H9 (cell line): ENCODE data around the gene ABLIM1. TPM values are rescaled to one million over a fixed set of nuclear protein-coding genes. Genes with fewer than 3 reads are reported as not detected.

Source experiments
- DNase-seq: peaks from one replicate; pipeline ENCODE4 v3.0.0-alpha.2; 2017
- H2AFZ ChIP-seq: one replicate; pipeline ENCODE4 v1.6.1; 2013; ENCODE audit warnings: mild to moderate bottlenecking, low read length, control low read depth, moderate library complexity
- H2AK5ac ChIP-seq: 2 replicates; pipeline ENCODE4 v1.6.1; 2013; ENCODE audit warnings: low read length, control low read depth, mixed read lengths; ENCODE audit not compliant: insufficient read length
- H2BK120ac ChIP-seq: one replicate; pipeline ENCODE4 v1.6.1; 2013; ENCODE audit warnings: low read depth, mild to moderate bottlenecking, low read length, control low read depth, inconsistent platforms; ENCODE audit not compliant: poor library complexity, severe bottlenecking
- H2BK12ac ChIP-seq: 2 replicates; pipeline ENCODE4 v1.6.1; 2013; ENCODE audit warnings: low read length, control low read depth, mixed read lengths, low read depth; ENCODE audit not compliant: insufficient read length
- H2BK15ac ChIP-seq: 2 replicates; pipeline ENCODE4 v1.6.1; 2013; ENCODE audit warnings: low read depth, low read length, control low read depth
- H2BK20ac ChIP-seq: one replicate; pipeline ENCODE4 v1.6.1; 2013; ENCODE audit warnings: low read depth, mild to moderate bottlenecking, low read length, control low read depth, inconsistent platforms; ENCODE audit not compliant: poor library complexity, severe bottlenecking
- H2BK5ac ChIP-seq: 2 replicates; pipeline ENCODE4 v1.6.1; 2013; ENCODE audit warnings: low read length, control low read depth, mixed read lengths; ENCODE audit not compliant: insufficient read length
- H3K14ac ChIP-seq: 2 replicates; pipeline ENCODE4 v1.6.1; 2013; ENCODE audit warnings: low read length, control low read depth; ENCODE audit not compliant: insufficient read depth
- H3K18ac ChIP-seq: 2 replicates; pipeline ENCODE4 v1.6.1; 2013; ENCODE audit warnings: low read depth, mild to moderate bottlenecking, mixed read lengths, low read length, control low read depth; ENCODE audit not compliant: insufficient read length
- H3K23ac ChIP-seq: 2 replicates; pipeline ENCODE4 v1.6.1; 2013; ENCODE audit warnings: low read length, control low read depth, mixed read lengths, low read depth; ENCODE audit not compliant: insufficient read length
- H3K23me2 ChIP-seq: 2 replicates; pipeline ENCODE4 v1.6.1; 2013; ENCODE audit warnings: low read depth, mild to moderate bottlenecking, mixed read lengths, low read length, control low read depth; ENCODE audit not compliant: insufficient read length, poor library complexity, severe bottlenecking
- H3K27ac ChIP-seq: 2 replicates; pipeline ENCODE4 v1.5.1; 2013; ENCODE audit warnings: low read length, control low read depth, mixed read lengths, low read depth; ENCODE audit not compliant: insufficient read length
- H3K27me3 ChIP-seq: 2 replicates; pipeline ENCODE4 v1.6.1; 2013; ENCODE audit warnings: low read length, control low read depth, inconsistent platforms; ENCODE audit not compliant: insufficient read depth
- H3K4ac ChIP-seq: 2 replicates; pipeline ENCODE4 v1.6.1; 2013; ENCODE audit warnings: low read depth, mild to moderate bottlenecking, control low read depth, inconsistent platforms, low read length, moderate library complexity
- H3K4me1 ChIP-seq: 2 replicates; pipeline ENCODE4 v1.6.1; 2013; ENCODE audit warnings: low read length, control low read depth, inconsistent platforms; ENCODE audit not compliant: insufficient read depth
- H3K4me2 ChIP-seq: 2 replicates; pipeline ENCODE4 v1.6.1; 2013; ENCODE audit warnings: low read length, control low read depth, mixed read lengths; ENCODE audit not compliant: insufficient read length, insufficient read depth
- H3K56ac ChIP-seq: 2 replicates; pipeline ENCODE4 v1.6.1; 2013; ENCODE audit warnings: low read depth, mild to moderate bottlenecking, mixed read lengths, low read length, control low read depth; ENCODE audit not compliant: insufficient read length
- H3K79me1 ChIP-seq: 2 replicates; pipeline ENCODE4 v1.6.1; 2013; ENCODE audit warnings: low read depth, mild to moderate bottlenecking, moderate library complexity, low read length, control low read depth, inconsistent platforms; ENCODE audit not compliant: insufficient read depth, poor library complexity, severe bottlenecking
- H3K79me2 ChIP-seq: 2 replicates; pipeline ENCODE4 v1.6.1; 2013; ENCODE audit warnings: low read length, control low read depth, inconsistent platforms; ENCODE audit not compliant: insufficient read depth
- H3K9ac ChIP-seq: 2 replicates; pipeline ENCODE4 v1.6.1; 2013; ENCODE audit warnings: low read length, control low read depth, mixed read lengths; ENCODE audit not compliant: insufficient read length; ENCODE audit errors: extremely low read depth
- H3K9me3 ChIP-seq: one replicate; pipeline ENCODE4 v1.6.1; 2013; ENCODE audit warnings: low read depth, low read length, inconsistent platforms; ENCODE audit not compliant: control insufficient read depth
- H3T11ph ChIP-seq: one replicate; pipeline ENCODE4 v1.6.1; 2013; ENCODE audit warnings: mild to moderate bottlenecking, low read length, control low read depth, inconsistent platforms
- H4K20me1 ChIP-seq: one replicate; pipeline ENCODE4 v1.6.1; 2013; ENCODE audit not compliant: control insufficient read depth, insufficient read length, insufficient read depth
- H4K5ac ChIP-seq: 2 replicates; pipeline ENCODE4 v1.6.1; 2013; ENCODE audit warnings: low read depth, mild to moderate bottlenecking, mixed read lengths, low read length, control low read depth; ENCODE audit not compliant: insufficient read length
- H4K8ac ChIP-seq: replicated peaks from 2 replicates; pipeline ENCODE4 v1.6.1; 2013; ENCODE audit warnings: low read length, control low read depth, mixed read lengths, low read depth; ENCODE audit not compliant: insufficient read length
- H4K91ac ChIP-seq: 2 replicates; pipeline ENCODE4 v1.6.1; 2013; ENCODE audit warnings: low read depth, mild to moderate bottlenecking, moderate library complexity, mixed read lengths, low read length, control low read depth; ENCODE audit not compliant: insufficient read length
- H3K27ac Mint-ChIP-seq, 3 experiments: 2 replicates in 2 of 3; 3 replicates in 1 of 3; pipeline ENCODE4 v1.8.0; 2020 to 2021; ENCODE audit warnings: mixed read lengths in 3 of 3, mild to moderate bottlenecking in 1 of 3, moderate library complexity in 1 of 3
- H3K27me3 Mint-ChIP-seq: 2 replicates; pipeline ENCODE4 v1.8.0; 2021; ENCODE audit warnings: low read depth, mild to moderate bottlenecking, moderate library complexity, mixed read lengths
- H3K36me3 Mint-ChIP-seq, 3 experiments: 2 replicates in 2 of 3; 3 replicates in 1 of 3; pipeline ENCODE4 v1.8.0; 2020 to 2021; ENCODE audit warnings: low read depth in 3 of 3, mixed read lengths in 3 of 3; ENCODE audit not compliant: insufficient read depth in 1 of 3
- H3K4me1 Mint-ChIP-seq, 2 experiments: 2 replicates each; pipeline ENCODE4 v1.8.0; 2020; ENCODE audit warnings: mixed read lengths in 2 of 2
- H3K4me3 Mint-ChIP-seq, 2 experiments: 2 replicates in 1 of 2; 3 replicates in 1 of 2; pipeline ENCODE4 v1.8.0; 2020 to 2021; ENCODE audit warnings: mild to moderate bottlenecking in 2 of 2, mixed read lengths in 2 of 2, moderate library complexity in 1 of 2
- H3K9me3 Mint-ChIP-seq, 2 experiments: 2 replicates in 1 of 2; 3 replicates in 1 of 2; pipeline ENCODE4 v1.8.0; 2020; ENCODE audit warnings: mild to moderate bottlenecking in 2 of 2, mixed read lengths in 2 of 2, moderate library complexity in 1 of 2
- WGBS: extraction: QIAGEN DNeasy Blood & Tissue Kit; methylation state at CpG from one replicate; pipeline ENCODE4 v1.1.7; 2013; ENCODE audit warnings: missing lambda C conversion rate, low lambda C conversion rate, mixed read lengths; ENCODE audit not compliant: insufficient read length; ENCODE audit errors: extremely low coverage; 5-methylcytosine and 5-hydroxymethylcytosine counted together
- total RNA-seq: library from RNA; stranded (reverse); gene quantifications from 2 replicates; pipeline ENCODE4 v1.2.1, GENCODE V29; 2021
- TF ChIP-seq, protein P1 (sequence below): fragments of 200-600 bp; sonication (generic); conservative IDR thresholded peaks from 3 replicates; pipeline ENCODE4 v1.8.0; 2021; ENCODE audit warnings: antibody characterized with exemption, mild to moderate bottlenecking

The ABLIM1 gene
- total RNA-seq, 1 experiment from 2014 or later, result 32.1 TPM

DNA sequence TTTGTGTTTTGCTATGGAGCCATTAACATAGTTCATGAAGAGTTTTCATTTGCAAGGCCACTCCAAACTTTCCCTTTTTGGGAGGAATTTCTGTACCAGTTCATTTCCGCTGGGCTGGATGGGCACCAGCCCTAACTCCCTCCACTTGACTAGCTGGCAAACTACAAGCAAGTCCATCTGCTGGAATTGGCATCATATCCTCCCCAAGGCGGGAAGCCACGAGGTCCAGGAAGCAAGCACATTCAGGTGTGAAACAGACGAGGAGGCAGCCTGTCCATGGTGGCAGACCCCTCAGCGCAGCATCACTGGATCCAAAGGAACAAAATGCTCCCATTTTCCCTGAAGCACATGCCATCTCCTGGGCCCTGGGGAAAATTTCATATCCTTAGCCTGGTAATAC is 125.8 kb downstream of the ABLIM1 start:
- WGBS, result no CpG with 5 or more reads among the region's 5 CpGs
- no peak overlapping the region for H3K4me3 Mint-ChIP-seq

More for the DNA sequence above, 125.8 kb downstream of the ABLIM1 start:
- no peak overlapping the region for H2BK5ac ChIP-seq
- H4K8ac ChIP-seq, result no peak overlapping the region
- no peak overlapping the region for H3K4ac ChIP-seq
- DNase-seq, result no peak
- no peak overlapping the region for H2BK12ac ChIP-seq
- no peak overlapping the region for H3K56ac ChIP-seq
- no peak overlapping the region for H4K91ac ChIP-seq
- no peak overlapping the region; the same call in 1 of the 2 replicates for H3K14ac ChIP-seq
- H3T11ph ChIP-seq, result no peak overlapping the region
- no peaks in the 10 kb centered on the region for H3K79me1 ChIP-seq
- no peak overlapping the region for H2AFZ ChIP-seq
- Mint-ChIP-seq H3K27ac (no peak overlapping the region), H3K9me3 (peaks cover 2 to 11% of the 10 kb centered on the region in 2 experiments; a peak in 4 of 5 replicates), H3K36me3 (peaks cover 1 to 4% (median 3%) of the 10 kb centered on the region in 3 experiments; a peak in 3 of 7 replicates), H3K4me1 (peaks cover 2 to 5% of the 10 kb centered on the region in 2 experiments; a peak in 2 of 4 replicates), H3K27me3 (peaks cover 17% of the 10 kb centered on the region)
- H3K23me2 ChIP-seq, result no peaks in the 10 kb centered on the region
- no peak overlapping the region for H2BK20ac ChIP-seq
- no peak overlapping the region for H4K5ac ChIP-seq
- H3K27ac ChIP-seq, result no peak overlapping the region
- H3K4me2 ChIP-seq, result no peak overlapping the region
- H4K20me1 ChIP-seq, result no peaks in the 10 kb centered on the region
- H3K27me3 ChIP-seq, result no peaks in the 10 kb centered on the region
- H3K9me3 ChIP-seq, result no peaks in the 10 kb centered on the region
- TF ChIP-seq, protein P1, sequence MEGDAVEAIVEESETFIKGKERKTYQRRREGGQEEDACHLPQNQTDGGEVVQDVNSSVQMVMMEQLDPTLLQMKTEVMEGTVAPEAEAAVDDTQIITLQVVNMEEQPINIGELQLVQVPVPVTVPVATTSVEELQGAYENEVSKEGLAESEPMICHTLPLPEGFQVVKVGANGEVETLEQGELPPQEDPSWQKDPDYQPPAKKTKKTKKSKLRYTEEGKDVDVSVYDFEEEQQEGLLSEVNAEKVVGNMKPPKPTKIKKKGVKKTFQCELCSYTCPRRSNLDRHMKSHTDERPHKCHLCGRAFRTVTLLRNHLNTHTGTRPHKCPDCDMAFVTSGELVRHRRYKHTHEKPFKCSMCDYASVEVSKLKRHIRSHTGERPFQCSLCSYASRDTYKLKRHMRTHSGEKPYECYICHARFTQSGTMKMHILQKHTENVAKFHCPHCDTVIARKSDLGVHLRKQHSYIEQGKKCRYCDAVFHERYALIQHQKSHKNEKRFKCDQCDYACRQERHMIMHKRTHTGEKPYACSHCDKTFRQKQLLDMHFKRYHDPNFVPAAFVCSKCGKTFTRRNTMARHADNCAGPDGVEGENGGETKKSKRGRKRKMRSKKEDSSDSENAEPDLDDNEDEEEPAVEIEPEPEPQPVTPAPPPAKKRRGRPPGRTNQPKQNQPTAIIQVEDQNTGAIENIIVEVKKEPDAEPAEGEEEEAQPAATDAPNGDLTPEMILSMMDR, result no peak
- H3K23ac ChIP-seq, result no peak overlapping the region
- no peak overlapping the region for H2BK15ac ChIP-seq
- H2BK120ac ChIP-seq, result no peak overlapping the region
- H2AK5ac ChIP-seq, result no peak overlapping the region
- H3K18ac ChIP-seq, result no peak overlapping the region
- H3K79me2 ChIP-seq, result no peaks in the 10 kb centered on the region
- no peak overlapping the region for H3K9ac ChIP-seq
- no peaks in the 10 kb centered on the region for H3K4me1 ChIP-seq
